ENCODE data around the gene TGM5.
"Not testable (repeated sequence)": the region's sequence is repeated elsewhere in the genome, so short reads cannot be mapped to it uniquely, and the experiment has no call there.

Gene TGM5

DNA sequence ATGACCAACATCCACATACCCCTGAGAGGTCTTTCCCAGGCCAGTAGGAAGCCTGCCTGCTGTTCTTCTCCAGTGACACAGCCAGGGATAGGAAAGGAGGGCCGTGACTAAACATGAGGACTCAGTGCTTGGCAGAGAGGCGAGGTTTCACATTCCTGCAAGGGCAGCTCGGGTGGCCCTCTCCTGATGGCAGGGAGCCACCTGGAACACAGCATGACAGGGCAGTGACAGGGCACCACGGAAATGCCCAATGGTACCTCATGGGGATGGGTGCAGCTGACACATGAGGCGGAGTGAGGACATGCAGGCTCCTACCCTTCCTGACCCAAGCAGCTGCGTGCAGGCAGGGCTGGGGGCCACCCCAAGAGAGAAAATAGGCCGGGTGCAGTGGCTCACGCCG lies 7.4 kb upstream of the TGM5 start:
- DNase-seq: no peak

DNA sequence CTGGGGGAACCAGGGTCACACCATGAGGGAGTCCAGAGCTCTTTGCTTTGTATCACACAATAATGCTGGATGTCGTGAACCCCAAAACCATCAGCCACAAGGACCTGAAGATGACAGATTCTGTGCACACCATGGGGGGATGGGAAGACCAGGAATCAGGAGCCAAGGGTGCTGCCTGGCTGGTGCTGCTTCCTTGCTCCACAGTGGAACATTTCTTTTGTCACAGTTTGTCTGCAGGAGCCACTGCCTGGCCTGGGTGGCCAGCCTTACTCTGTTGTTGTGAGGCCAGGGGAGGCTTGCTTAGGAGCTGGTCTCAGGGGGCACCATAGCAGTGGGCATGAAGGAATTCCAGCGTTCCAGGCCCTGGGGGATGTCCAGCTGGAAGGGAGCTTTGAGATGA lies 6.5 kb upstream of the TGM5 start:
- DNase-seq: no peak

DNA sequence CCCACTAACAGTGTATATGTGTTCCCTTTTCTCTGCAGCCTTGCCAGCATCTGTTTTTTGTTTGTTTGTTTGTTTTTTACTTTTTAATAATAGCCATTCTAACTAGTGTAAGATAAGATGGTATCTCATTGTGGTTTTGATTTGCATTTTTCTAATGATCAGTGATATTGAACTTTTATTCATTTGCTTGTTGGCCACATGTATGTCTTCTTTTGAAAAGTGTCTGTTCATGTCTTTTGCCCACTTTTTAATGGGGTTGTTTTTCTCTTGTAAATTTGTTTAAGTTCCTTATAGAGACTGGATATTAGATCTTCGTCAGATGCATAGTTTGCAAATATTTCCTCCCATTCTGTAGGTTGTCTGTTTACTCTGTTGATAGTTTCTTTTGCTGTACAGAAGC lies 5.2 kb upstream of the TGM5 start:
- not testable (repeated sequence) for DNase-seq

DNA sequence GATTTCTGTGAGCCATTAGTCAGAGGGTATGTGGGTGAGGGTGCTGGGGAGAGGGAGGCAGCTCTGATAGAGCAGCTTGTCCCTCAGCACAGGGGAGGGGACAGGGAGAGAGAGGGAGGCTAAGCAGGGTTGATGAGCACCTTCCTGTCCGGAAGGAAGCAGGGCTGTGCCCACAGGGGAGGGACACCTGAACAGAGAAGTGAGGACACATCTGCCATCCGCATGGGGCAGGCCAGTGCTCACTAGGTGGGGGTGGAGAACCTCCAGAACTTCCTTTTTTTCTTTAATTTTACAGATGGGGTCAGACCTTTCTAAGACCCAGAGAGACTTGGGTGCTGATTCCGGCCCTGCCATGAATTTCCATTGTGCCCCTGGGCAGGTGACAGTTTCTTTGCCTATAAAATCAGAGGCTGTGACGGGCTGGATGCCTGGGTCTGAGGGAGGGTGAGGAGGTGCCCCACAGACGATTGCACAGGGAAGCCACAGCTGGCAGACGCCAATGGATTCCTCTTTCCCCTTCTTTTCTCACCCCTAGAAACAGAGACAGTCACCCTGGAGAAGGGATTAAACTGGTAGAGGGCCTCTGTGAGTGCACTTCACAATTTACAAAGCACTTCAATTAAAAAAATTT lies 4.1 kb upstream of the TGM5 start:
- DNase-seq: no peak

DNA sequence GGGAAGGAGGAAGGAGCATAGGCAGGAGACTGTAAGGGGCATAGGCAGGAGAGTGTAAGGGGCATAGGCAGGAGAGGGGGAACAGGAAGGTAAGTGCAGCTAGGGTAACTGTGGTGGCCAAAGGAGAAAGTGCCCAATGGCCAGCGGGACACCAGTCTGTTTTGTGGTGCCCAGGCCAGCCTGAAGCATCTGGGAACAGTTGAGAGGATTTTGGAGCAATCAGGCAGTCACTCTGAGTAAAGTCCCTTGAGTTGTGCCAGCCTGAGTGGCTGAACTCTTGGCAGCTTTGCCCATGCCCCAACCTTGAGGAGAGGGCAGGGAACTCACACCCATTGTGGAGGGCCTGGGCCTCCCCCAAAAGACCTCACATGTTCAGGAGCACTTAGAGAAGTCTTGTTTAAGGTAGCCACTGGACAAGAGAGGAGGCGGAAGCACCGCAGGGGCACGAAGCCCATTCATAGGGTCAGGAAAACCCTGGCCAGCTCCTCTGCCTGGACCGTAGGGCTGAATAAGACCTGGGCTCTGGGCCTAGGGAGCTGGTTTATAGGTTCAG lies 3.5 kb upstream of the TGM5 start:
- no peak for DNase-seq

DNA sequence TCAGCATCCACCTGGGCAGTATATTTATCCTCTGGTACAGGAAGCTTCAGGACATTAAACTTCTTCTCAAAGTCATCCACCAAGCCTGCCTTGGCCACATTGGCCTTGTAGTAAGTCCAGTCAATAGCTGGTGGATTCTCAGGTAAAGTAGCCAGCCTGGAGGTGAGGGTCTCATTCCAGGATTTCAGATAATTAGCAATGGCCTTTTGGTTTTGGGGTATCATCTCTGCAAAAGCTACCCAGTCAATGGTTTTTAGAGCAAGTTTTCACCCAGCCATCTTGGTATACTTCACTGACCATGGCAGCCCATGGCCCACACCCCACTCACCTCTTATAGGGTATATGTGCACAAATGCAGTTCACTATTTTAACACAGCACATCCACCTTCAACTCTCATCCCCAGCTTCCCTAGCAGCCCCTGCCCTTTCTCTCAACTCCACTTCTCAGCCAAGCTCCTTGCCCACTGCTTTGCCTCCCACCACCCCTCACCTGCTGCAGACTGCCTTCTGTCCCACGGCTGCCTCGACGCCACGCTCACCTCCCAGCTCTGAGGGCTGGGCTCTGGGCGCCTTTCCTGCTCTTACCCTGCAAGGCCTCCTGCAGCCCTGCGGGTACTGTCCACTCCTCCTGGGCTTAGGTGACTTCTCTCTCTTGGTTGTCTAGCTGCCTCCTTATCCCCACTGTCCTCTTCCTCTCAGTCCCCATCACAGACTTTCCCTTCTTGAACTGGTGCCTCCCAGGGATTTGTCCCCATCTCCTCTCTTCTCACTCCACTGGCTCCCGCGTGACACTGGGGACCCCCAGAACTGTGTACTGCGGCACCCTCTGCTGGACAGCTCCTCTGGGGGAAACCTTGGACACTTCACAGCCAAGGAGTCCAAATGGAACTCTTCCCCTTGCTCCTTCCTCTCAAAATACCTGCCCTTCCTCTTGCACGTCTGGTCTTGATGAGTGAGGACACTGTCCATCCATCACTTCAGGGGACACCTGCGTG lies 1.7 kb upstream of the TGM5 start:
- no peak for DNase-seq

DNA sequence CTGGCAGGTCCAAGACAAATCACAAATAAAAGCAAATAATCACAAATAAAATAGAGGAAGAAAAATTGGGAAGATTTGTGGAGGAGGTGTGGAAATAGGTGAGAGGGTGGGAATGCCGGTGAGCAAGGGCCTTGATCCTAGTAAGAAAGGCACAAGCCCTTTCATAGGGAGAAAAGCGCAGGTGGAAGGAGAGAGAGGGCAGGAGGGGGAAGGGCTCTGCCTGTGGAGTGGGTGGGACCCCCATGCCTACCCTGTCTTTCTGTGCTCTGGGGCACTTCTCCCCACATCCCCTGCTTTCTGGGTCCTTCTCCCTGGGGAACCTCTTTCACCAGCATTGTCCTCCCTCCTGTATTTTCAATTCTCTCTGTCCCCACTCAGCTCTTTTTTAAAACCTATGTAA lies 711 bp upstream of the TGM5 start:
- DNase-seq: no peak

DNA sequence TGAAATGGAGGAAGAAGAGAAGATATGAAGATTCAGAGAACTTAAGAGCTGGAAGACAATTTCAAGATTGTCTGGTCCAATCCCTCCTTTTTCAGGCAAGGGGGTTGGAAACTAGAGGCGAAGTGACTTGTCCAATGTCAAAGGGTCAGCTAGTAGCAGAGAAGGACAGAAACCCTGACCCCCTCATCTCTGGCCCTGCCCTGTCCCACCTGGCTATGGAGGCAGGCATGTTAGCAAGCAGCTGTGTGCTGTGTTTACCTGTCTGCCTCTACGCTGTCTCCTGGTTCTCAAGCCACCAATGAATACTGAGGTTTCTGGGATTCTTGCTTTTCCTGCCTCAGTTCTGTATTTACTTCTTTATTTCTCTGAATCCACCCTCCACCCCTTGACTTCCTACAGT lies 342 bp downstream of the TGM5 start:
- DNase-seq: no peak

DNA sequence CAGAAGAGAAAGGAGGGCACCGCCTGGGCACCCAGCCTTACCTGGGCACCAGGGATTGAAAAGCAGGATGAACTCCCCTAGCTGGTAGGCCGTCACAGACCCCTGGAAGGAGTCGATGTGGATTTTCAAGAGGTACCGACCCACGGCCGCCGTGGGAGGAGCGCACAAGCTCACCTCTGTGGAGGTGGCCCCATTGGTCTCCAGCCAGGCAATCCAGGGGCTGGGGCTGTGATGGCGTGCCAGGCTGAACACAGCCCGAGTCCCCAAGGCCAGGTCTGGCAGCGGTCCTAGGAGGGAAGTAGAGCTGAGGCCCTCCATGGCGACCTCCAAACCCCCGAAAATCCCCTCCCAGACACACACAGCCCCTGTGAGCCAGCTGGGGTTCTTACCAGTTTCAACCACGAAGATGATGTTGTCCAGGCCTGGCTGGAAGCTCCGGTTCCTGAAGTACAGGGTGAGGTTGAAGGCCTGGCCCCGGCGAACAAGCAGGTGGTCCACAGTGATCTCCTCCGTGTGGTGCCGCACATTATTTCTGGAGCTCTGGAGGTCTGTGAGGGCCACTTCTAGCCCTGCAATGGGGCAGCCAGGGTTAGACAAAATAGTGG lies 6.6 kb downstream of the TGM5 start:
- DNase-seq: no peak

DNA sequence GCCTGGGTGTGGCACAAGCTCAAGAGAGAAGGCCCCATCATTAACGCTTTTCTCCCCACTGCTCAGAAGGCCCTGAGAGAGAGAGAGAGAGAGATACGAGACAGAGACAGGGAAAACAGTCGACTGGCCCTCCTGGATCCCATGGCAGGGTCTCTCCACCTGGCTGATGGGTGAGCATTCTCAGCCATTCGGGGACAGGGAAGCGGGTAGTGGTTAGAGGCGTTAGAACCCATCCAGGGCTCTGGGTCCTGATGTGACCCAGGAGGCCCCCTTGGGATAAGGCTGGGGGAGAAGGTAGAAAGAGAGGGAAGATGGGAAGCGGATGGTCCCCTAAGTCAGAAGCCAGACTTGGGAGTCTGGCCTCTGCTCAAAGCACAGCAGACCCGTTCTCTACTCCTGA lies 7.9 kb downstream of the TGM5 start:
- DNase-seq: no peak

DNA sequence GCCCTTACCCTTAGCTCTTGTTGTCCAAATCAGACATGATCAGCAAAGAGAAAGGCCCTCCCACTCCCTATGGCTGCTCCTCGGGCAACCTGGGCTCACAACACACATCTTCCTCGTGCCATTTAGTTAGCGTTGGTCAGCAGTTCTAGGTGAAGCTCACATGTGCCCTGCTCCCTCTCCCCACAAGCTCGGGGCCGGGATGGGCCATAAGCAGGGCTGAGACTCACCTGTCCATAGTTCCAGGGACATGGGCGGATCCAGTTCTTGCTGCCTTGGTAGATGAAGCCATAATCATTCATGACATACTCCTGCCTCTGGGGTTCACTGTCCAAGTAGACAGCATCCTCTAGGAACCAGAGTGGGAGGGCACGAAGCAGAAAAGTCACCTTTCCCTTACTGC lies 10.4 kb downstream of the TGM5 start:
- no peak for DNase-seq

DNA sequence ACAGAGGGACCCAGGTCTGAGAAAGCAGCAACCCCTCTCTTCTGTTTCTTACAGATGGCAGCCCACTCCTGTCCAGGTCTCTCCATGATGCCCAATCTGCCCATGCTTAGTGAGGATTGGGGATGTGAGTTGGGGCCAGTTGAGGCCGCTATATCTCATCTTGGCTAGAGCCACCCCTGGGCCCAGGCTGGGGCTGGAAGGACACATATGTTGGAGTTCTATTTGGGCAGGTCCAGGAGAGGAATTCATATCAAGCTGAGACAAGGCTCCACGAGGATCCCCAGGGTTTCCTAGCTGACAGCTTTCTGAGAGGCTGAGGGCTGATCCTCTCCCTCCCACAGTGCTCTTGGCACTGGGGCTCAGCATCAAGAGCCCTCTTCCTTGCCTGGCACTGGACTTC lies 11.4 kb downstream of the TGM5 start:
- no peak for DNase-seq

DNA sequence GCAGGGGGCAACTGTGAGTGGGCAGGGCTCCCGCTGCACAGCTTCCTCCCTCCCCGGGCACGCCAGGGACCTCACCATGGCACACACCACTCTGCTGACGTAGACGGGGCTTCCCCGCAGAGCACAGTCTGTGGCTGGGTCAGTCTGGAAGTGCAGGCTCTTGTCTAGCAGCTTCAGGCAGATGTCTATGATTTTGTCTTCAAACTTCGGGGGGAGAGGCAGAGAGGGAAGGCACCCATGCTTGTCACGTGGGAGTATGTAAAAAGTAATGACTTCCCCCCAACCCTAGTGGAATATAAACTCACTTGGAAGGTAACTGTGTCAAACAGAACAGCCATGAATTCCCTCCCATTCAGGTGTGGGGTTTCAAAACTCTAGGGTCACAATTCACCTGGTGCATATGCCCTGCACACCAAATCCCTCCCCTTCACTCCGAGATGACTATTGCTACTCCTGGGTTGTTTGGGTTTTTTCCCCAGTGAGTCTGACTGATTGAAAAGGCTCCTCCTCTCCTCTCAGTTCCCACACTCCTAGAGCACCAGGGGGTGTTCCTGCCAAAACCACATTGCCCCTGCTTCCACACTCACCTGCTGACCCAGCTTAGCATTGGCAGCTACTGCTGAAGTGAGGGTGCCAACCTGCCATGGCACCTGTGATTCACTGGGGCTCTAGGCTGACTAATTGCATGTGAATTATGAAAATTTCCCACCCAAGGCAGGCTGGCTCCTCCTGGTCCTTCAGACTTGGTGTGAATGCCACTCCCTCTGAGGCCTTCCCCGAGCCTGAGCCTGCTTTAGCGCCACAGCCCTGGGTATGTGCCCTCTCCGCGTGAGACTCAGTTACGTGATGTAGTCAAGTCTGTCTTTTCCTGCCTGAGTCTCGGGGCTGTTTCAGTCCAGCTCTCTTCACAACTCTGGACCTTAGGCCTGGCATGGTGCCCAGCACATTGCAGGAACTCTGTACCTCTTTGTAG lies 13.0 kb downstream of the TGM5 start:
- no peak for DNase-seq

DNA sequence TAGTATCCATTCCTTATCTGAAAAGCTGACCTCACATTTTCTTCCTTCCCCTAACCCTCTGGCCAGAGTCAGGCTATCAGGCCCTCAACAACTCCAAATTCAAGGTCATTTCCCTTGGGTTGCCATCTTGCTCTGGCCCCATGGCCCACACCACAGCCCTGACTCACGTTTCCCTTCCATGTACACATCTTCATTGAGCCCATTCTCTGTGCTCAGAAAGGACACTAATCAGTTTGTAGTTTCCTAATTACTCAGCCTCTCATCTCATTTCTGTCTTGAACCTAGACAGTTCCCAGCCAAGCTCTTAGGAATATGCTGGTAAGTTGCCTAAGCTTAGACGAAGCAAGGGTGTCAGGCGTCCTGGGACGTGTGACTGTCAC lies 14.9 kb downstream of the TGM5 start:
- DNase-seq: no peak

DNA sequence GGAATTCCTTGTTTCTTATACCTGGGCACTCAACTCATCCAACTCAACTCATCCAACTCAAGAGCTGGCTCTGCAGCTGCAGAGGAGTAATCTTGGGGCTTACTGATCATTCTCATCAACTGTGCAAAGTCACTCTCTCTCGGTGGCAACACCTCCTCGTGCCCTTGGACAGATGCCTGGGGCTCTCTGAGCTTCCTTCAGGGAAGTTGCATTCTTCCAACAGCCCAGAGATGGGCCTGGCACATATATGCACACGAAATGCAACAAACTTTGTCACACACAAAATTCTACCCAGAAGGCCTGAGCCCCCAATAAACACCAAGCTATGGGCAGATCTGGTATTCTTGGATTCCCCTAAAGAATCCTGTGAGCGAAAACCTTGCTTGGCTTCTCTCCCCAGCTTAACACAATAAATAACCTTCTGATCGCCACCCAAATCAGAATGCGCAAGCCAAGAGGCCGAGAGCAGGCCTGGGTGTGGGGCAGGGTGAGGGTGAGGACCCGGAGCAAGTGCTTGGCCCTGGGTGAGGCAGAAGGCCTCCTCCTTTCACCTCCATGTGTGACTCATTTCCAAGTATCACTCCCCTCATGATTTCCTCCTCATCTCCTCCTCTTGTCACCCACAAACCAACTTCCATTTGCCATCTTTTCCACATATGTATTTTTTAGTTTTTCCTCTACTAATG lies 15.4 kb downstream of the TGM5 start:
- no peak for DNase-seq

DNA sequence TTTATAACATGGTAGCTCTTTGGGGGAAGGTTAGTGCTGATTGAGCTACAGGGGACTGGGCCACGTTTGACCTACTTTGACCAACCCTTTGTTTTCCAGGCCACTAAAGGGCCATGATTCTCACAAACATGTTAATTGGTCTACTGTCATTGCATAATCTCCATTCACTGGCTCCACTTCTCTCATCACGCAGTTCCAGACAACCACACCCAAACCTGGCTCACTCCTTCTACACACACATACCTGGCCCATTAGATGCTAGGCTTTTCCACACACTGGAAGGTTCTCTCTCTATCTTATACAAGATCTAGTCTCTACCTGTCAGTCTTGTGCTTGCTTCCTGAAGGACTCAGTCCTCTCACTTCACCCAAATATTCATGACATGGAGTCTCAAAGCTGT lies 15.9 kb downstream of the TGM5 start:
- no peak for DNase-seq

DNA sequence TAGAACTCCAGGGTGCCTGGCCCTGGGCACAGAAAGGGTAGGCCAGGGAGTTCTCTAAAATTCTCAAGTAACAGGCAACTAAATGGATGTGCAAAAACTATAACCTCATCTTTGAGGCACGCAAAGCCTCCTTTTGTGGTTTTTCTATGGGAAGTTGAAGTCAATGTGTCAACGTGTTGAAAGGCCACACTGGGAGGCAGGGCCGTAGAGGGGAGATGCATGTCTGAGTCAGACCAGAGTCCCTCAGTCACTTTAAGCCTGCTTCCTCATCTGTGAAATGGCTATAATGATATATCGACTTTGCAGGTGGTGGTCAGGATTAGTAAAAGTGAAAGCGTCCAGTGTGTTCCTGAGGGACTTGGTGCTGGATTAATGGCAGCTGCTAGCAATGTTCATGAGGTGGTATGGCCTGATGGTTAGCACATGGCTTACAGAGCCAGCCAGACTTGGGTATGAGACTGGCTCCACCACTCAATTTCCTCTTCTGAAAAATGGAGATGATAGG lies 17.0 kb downstream of the TGM5 start:
- no peak for DNase-seq

DNA sequence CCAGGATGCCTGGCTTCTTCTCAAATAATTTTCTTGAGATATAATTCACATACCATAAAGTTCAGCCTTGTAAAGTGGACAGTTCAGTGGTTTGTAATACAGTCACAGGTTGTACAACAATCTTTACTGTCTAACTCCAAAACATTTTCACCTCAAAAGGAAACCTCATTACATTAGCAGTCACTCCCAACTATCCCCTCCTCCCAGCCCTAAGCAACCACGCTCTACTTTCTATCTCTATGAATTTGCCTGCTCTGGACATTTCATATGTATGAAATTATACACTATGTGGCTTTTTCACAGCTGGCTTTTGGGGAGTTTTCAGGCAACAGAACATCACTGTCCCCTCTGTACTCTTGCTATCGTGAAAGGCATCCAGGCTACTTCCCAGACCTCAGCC lies 17.5 kb downstream of the TGM5 start:
- DNase-seq: no peak

DNA sequence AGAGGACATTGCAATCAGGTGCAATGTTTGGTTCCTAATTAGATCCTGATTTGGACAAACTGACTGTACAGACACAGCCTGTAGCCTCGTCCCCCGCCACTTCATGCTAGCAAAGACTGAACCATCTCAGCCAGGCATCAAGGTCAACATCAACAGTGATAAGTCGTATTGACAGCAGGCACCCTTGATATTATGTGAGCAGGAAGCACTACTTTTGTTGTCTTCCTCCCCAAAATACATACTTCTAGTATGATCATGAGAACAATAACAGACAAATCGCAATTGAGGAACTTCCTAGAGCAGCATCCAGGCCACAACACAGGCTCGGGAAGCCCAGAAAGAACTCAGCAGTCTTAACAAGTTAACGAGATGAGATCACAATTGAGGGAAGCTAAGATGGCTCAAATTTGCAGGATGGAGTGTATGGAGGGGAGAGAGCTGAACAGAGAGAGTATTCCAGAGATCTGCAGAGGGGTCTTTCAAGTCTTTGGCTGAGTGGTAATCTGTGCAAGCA lies 20.4 kb downstream of the TGM5 start:
- no peak for DNase-seq

DNA sequence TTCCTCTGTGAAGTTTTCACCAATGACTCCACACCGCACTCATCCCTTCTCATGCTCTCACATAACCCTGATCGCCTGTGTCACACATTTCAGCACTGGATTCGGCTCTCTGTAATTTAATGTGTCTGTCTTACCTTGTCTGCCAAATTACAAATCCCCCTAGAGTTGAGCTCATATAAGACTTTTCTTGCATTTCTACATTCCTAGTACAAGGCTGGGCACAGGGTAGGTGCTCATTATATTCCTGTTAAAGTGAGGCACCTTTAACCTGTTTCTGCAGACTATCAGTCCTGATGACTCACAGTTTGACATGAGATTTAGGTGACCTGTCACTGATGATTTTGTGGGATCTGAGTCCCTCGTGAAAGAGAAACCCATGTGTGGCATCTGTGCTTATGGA lies 22.6 kb downstream of the TGM5 start:
- no peak for DNase-seq

DNA sequence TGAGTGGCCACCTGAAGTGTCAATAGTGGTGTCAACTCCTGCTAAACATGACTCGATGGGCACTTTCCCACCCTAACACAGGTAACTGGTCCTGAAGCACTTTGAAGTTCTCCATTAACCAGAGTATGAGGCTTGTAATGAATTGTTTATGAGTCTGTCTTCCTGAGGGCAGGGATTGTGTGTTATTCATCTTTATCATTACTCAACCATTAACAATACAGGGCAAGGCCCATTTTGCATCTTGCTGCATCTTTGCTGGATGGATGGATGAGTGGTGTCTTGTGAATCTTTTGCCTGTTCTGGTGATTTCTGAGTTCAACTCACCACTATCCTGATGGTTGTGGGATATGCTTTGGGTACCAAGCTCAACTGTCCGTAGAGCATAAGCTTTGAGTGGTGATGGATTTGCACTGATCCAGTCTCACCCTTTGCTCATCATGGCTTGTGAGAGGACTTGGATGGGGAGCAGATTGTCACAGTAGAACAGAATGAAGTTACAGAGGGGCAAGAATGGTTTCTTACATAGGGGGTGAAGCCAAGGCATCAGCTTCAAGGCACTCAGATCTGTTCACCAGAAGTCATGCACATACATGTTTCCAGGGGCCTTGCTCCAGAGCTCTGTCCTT lies 23.6 kb downstream of the TGM5 start:
- no peak for DNase-seq
